Left ventricle myocardium inferior (tissue), 1 donor: ENCODE results near the gene SCAND1. TPM values are rescaled to one million over a fixed set of nuclear protein-coding genes. Genes with fewer than 3 reads are reported as not detected.

Source experiments
- DNase-seq: peaks from one replicate; pipeline ENCODE4 v3.0.0-alpha.2; 2020
- H3K27ac ChIP-seq: fragments of 200-600 bp; replicated peaks from 2 replicates; pipeline ENCODE4 v1.8.0; 2021
- H3K27me3 ChIP-seq: fragments of 200-600 bp; 2 replicates; pipeline ENCODE4 v1.8.0; 2021; ENCODE audit warnings: low read depth
- H3K36me3 ChIP-seq: fragments of 200-600 bp; 2 replicates; pipeline ENCODE4 v1.8.0; 2021
- H3K4me1 ChIP-seq: fragments of 200-600 bp; 2 replicates; pipeline ENCODE4 v1.8.0; 2021
- H3K4me3 ChIP-seq: fragments of 200-600 bp; 2 replicates; pipeline ENCODE4 v1.8.0; 2021; ENCODE audit warnings: mild to moderate bottlenecking, moderate library complexity
- H3K9me3 ChIP-seq: fragments of 200-600 bp; replicated peaks from 2 replicates; pipeline ENCODE4 v1.8.0; 2021
- CTCF ChIP-seq: fragments of 200-600 bp; IDR thresholded peaks from 2 replicates; pipeline ENCODE4 v1.8.0; 2021; ENCODE audit warnings: antibody characterized with exemption, mild to moderate bottlenecking, borderline replicate concordance
- intact Hi-C: fragments of 100-400 bp; cut with micrococcal nuclease; formaldehyde crosslinking; loops from one replicate; pipeline ENCODE4 v1.11.0; 2022
- total RNA-seq: library from RNA; stranded (reverse); fragmentation: NEBNext Ultra II Directional; extraction: Animal tissue kit (Norgen Biotek cat#: 25700); gene quantifications from one replicate; pipeline ENCODE4 v1.2.1, GENCODE V29; 2021
- donor health status: DM: no; HTN: yes; CAD: no; lungs with severe emphysema.

Gene SCAND1
- total RNA-seq, 1 donor from 2014 or later: 40.0 TPM

GRCh38 chr20:35950093-35950492, 4.2 kb downstream of the SCAND1 start:
- TF ChIP-seq CTCF: no peak
- intact Hi-C loops: no loop called here
- Histone ChIP-seq H3K4me3 (no peak overlapping the region), H3K4me1 (peaks cover 32% of the 10 kb centered on the region), H3K27ac (no peak overlapping the region), H3K9me3 (no peaks in the 10 kb centered on the region), H3K27me3 (no peaks in the 10 kb centered on the region), H3K36me3 (peaks cover 32% of the 10 kb centered on the region)
- DNase-seq: no peak

GRCh38 chr20:35947907-35948306, 6.4 kb downstream of the SCAND1 start:
- H3K36me3 ChIP-seq: peaks cover 51% of the 10 kb centered on the region
- TF ChIP-seq CTCF: no peak
- H3K4me3 ChIP-seq: no peak overlapping the region
- H3K4me1 ChIP-seq: peaks cover 15% of the 10 kb centered on the region
- intact Hi-C loops: no loop called here
- no peaks in the 10 kb centered on the region for H3K9me3 ChIP-seq
- no peak for DNase-seq
- H3K27ac ChIP-seq: no peak overlapping the region
- no peaks in the 10 kb centered on the region for H3K27me3 ChIP-seq

- Histone ChIP-seq H3K9me3 (no peaks in the 10 kb centered on the region), H3K27ac (no peak overlapping the region), H3K4me3 (no peak overlapping the region), H3K4me1 (peaks cover 10% of the 10 kb centered on the region), H3K27me3 (no peaks in the 10 kb centered on the region), H3K36me3 (peaks cover 54% of the 10 kb centered on the region)
- TF ChIP-seq CTCF: peak; percentile 42
- DNase-seq: no peak
- intact Hi-C loops: no loop called here
These were observed 6.8 kb downstream of the SCAND1 start for GRCh38 chr20:35947489-35947888.

- no peak for DNase-seq
- Histone ChIP-seq H3K4me1 (no peaks in the 10 kb centered on the region), H3K27ac (no peak overlapping the region), H3K27me3 (no peaks in the 10 kb centered on the region), H3K9me3 (no peaks in the 10 kb centered on the region), H3K4me3 (no peak overlapping the region), H3K36me3 (peaks cover 78% of the 10 kb centered on the region)
- no peak for TF ChIP-seq CTCF
- intact Hi-C loops: no loop called here
These were observed 12.1 kb downstream of the SCAND1 start for GRCh38 chr20:35942243-35942642.

- no peak overlapping the region for H3K4me3 ChIP-seq
- DNase-seq: no peak
- H3K36me3 ChIP-seq: peaks cover 78% of the 10 kb centered on the region
- intact Hi-C loops: no loop called here
- no peaks in the 10 kb centered on the region for H3K9me3 ChIP-seq
- no peak for TF ChIP-seq CTCF
- H3K27ac ChIP-seq: no peak overlapping the region
- no peaks in the 10 kb centered on the region for H3K4me1 ChIP-seq
- H3K27me3 ChIP-seq: no peaks in the 10 kb centered on the region
These were observed 12.7 kb downstream of the SCAND1 start for GRCh38 chr20:35941620-35942019.

- H3K9me3 ChIP-seq: no peaks in the 10 kb centered on the region
- no peak for DNase-seq
- no peak overlapping the region for H3K4me3 ChIP-seq
- no peak overlapping the region for H3K27ac ChIP-seq
- TF ChIP-seq CTCF: no peak
- H3K4me1 ChIP-seq: no peaks in the 10 kb centered on the region
- H3K36me3 ChIP-seq: peaks cover 63% of the 10 kb centered on the region
- intact Hi-C loops: no loop called here
- H3K27me3 ChIP-seq: no peaks in the 10 kb centered on the region
These were observed 15.0 kb downstream of the SCAND1 start for GRCh38 chr20:35939264-35939663.
